Effector memory CD8-positive, alpha-beta T cell (primary cell): ENCODE data around the gene IFNGR2.
"Not testable (repeated sequence)": the region's sequence is repeated elsewhere in the genome, so short reads cannot be mapped to it uniquely, and the experiment has no call there.

Source experiments
- ATAC-seq: fragments of 150-1000 bp; cut with Tn5 transposase; replicated peaks from 2 replicates; pipeline ENCODE4 v1.10.0; 2021; ENCODE audit warnings: mild to moderate bottlenecking, moderate library complexity
- DNase-seq, 3 experiments: peaks; one replicate each; pipeline ENCODE4 v3.0.0; 2021
- H3K27ac Mint-ChIP-seq, 2 donors: one replicate each; pipeline ENCODE4 v1.8.0; 2022; ENCODE audit warnings: mild to moderate bottlenecking in 2 of 2, mixed read lengths in 2 of 2, moderate library complexity in 2 of 2
- H3K27me3 Mint-ChIP-seq, 2 donors: one replicate each; pipeline ENCODE4 v1.8.0; 2022; ENCODE audit warnings: mixed read lengths in 2 of 2
- H3K36me3 Mint-ChIP-seq: one replicate; pipeline ENCODE4 v1.8.0; 2022; ENCODE audit warnings: mild to moderate bottlenecking, moderate library complexity, mixed read lengths; ENCODE audit not compliant: insufficient read depth
- H3K4me1 Mint-ChIP-seq, 2 donors: one replicate each; pipeline ENCODE4 v1.8.0; 2022; ENCODE audit warnings: low read depth in 2 of 2, mixed read lengths in 2 of 2
- H3K4me3 Mint-ChIP-seq, 2 donors: one replicate each; pipeline ENCODE4 v1.8.0; 2022; ENCODE audit warnings: mild to moderate bottlenecking in 2 of 2, mixed read lengths in 2 of 2, moderate library complexity in 2 of 2
- H3K9me3 Mint-ChIP-seq, 2 donors: one replicate each; pipeline ENCODE4 v1.8.0; 2022; ENCODE audit warnings: mixed read lengths in 2 of 2
- total RNA-seq, 9 experiments: gene quantifications; one replicate each; lab custom pipeline; 2026; lab: John Stamatoyannopoulos, UW

The IFNGR2 gene
- total RNA-seq, result 0.75 to 27.2 (median 11.9) reads per million in 9 experiments

- Mint-ChIP-seq H3K27ac (no peak within 1 kb of the TSS), H3K36me3 (peaks cover 9% of the 10 kb centered on the region), H3K27me3 (peaks cover 33 to 69% of the 10 kb centered on the region in 2 donors), H3K4me1 (peaks cover 0 to 8% of the 10 kb centered on the region in 2 donors), H3K9me3 (no peaks in the 10 kb centered on the region), H3K4me3 (peak within 1 kb of the TSS; percentile 63 to 73)
- peak; percentile 69 for ATAC-seq
- DNase-seq, result peak in 1 of 3 experiments; percentile 21
Observed at GRCh38 chr21:33403128-33403785, at the start of gene IFNGR2. IFNGR2 (plus strand) TSS chr21:33403413; CDS start chr21:33403544, 131 bp downstream.

- ATAC-seq (no peak), DNase-seq (no peak)
- Mint-ChIP-seq H3K36me3 (peaks cover 25% of the 10 kb centered on the region), H3K27me3 (no peaks in the 10 kb centered on the region), H3K4me1 (no peaks in the 10 kb centered on the region), H3K4me3 (no peak overlapping the region), H3K27ac (peak overlapping the region in 1 of 2 donors; percentile 36), H3K9me3 (no peaks in the 10 kb centered on the region)
Observed at GRCh38 chr21:33355355-33355754, 47.9 kb upstream of the IFNGR2 start.

- no peak overlapping the region for H3K27ac Mint-ChIP-seq
- no peaks in the 10 kb centered on the region for H3K27me3 Mint-ChIP-seq
Observed at GRCh38 chr21:33355996-33356395, 47.2 kb upstream of the IFNGR2 start.

DNA sequence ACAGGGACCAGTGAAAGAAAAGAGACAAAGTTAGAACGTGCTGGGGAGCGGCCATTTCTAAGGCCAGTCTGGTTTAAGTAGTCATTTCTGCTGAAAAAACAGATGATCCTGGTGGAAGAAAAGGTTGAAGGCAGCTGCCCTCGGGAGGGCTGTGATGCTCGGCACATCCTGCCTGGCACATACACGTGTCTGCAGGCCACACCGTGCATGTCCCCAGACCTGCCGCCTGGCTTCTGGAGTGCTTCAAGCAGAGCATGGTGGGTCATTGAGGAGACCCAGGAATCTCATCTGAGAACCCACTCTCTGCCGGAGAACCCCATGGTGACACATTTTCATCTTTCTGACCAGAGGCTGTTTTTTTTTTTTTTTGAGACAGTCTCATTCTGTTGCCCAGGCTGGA lies 46.0 kb upstream of the IFNGR2 start:
- Mint-ChIP-seq H3K27me3 (no peaks in the 10 kb centered on the region), H3K4me3 (no peak overlapping the region), H3K9me3 (no peaks in the 10 kb centered on the region), H3K36me3 (peaks cover 26% of the 10 kb centered on the region), H3K27ac (no peak overlapping the region), H3K4me1 (peaks cover 13% of the 10 kb centered on the region in 2 donors)
- ATAC-seq (no peak), DNase-seq (no peak)

More at GRCh38 chr21:33355996-33356395, 47.2 kb upstream of the IFNGR2 start:
- H3K9me3 Mint-ChIP-seq, result no peaks in the 10 kb centered on the region
- ATAC-seq, result no peak
- peaks cover 4 to 5% of the 10 kb centered on the region in 2 donors for H3K4me1 Mint-ChIP-seq
- DNase-seq, result no peak
- H3K36me3 Mint-ChIP-seq, result peaks cover 23% of the 10 kb centered on the region
- H3K4me3 Mint-ChIP-seq, result no peak overlapping the region

- H3K4me1 Mint-ChIP-seq, result peaks cover 14% of the 10 kb centered on the region in 2 donors
- H3K36me3 Mint-ChIP-seq, result peaks cover 22% of the 10 kb centered on the region
- ATAC-seq, result no peak
- no peaks in the 10 kb centered on the region for H3K27me3 Mint-ChIP-seq
- H3K27ac Mint-ChIP-seq, result no peak overlapping the region
- H3K4me3 Mint-ChIP-seq, result no peak overlapping the region
- no peaks in the 10 kb centered on the region for H3K9me3 Mint-ChIP-seq
- DNase-seq, result no peak
Observed at GRCh38 chr21:33359446-33359845, 43.8 kb upstream of the IFNGR2 start.

GRCh38 chr21:33360281-33360680 lies 42.9 kb upstream of the IFNGR2 start:
- no peak overlapping the region for H3K27ac Mint-ChIP-seq
- H3K9me3 Mint-ChIP-seq, result no peaks in the 10 kb centered on the region
- H3K27me3 Mint-ChIP-seq, result no peaks in the 10 kb centered on the region
- peaks cover 14% of the 10 kb centered on the region in 2 donors for H3K4me1 Mint-ChIP-seq
- DNase-seq (no peak), ATAC-seq (no peak)
- peaks cover 16% of the 10 kb centered on the region for H3K36me3 Mint-ChIP-seq
- no peak overlapping the region for H3K4me3 Mint-ChIP-seq

- Mint-ChIP-seq H3K4me1 (peaks cover 14% of the 10 kb centered on the region in 2 donors), H3K27me3 (no peaks in the 10 kb centered on the region), H3K4me3 (peak overlapping the region; percentile 67 to 83), H3K9me3 (no peaks in the 10 kb centered on the region), H3K36me3 (peaks cover 16% of the 10 kb centered on the region), H3K27ac (peak overlapping the region; percentile 67 to 91)
- peak; percentile 73 for ATAC-seq
- peak; percentile 81 to 82 (median 82) for DNase-seq
Observed at GRCh38 chr21:33360881-33361602, 42.2 kb upstream of the IFNGR2 start.

- Mint-ChIP-seq H3K4me1 (peaks cover 14% of the 10 kb centered on the region in 2 donors), H3K27ac (peak overlapping the region; percentile 67 to 91), H3K36me3 (peaks cover 12% of the 10 kb centered on the region), H3K27me3 (no peaks in the 10 kb centered on the region), H3K9me3 (peaks cover 0 to 7% of the 10 kb centered on the region in 2 donors), H3K4me3 (peak overlapping the region; percentile 67 to 83)
- DNase-seq (peak; percentile 58 to 70 (median 66)), ATAC-seq (peak; percentile 76)
Observed at GRCh38 chr21:33362044-33362555, 41.1 kb upstream of the IFNGR2 start.

- DNase-seq, ATAC-seq, H3K27me3 Mint-ChIP-seq, H3K27ac Mint-ChIP-seq, H3K4me3 Mint-ChIP-seq: not testable (repeated sequence)
- H3K36me3 Mint-ChIP-seq, result peaks cover 12% of the 10 kb centered on the region
- peaks cover 14% of the 10 kb centered on the region in 2 donors for H3K4me1 Mint-ChIP-seq
- H3K9me3 Mint-ChIP-seq, result peaks cover 2 to 12% of the 10 kb centered on the region in 2 donors
Observed at GRCh38 chr21:33363911-33364609, 39.2 kb upstream of the IFNGR2 start.

DNA sequence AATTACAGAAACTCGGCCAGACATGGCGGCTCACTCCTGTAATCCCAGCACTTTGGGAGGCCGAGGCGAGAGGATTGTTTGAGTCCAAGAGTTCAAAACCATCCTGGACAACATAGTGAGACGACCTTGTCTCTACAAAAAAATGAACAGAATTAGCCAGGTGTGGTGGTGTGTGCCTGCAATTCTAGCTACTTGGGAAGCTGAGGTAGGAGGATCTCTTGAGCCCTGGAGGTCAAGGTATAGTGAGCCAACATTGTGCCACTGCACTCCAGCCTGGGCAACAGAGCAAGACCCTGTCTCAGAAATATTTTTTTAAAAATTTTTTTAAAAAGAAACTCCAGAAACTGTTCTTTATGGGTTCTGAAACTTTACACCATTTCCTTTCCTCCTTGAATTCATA lies 38.4 kb upstream of the IFNGR2 start:
- H3K27ac Mint-ChIP-seq, result no peak overlapping the region
- no peak overlapping the region for H3K4me3 Mint-ChIP-seq
- DNase-seq (no peak), ATAC-seq (no peak)
- H3K27me3 Mint-ChIP-seq, result no peaks in the 10 kb centered on the region
- H3K9me3 Mint-ChIP-seq, result peaks cover 2 to 12% of the 10 kb centered on the region in 2 donors
- H3K36me3 Mint-ChIP-seq, result peaks cover 12% of the 10 kb centered on the region
- H3K4me1 Mint-ChIP-seq, result peaks cover 14% of the 10 kb centered on the region in 2 donors

GRCh38 chr21:33367309-33367973 lies 35.8 kb upstream of the IFNGR2 start:
- no peak overlapping the region for H3K4me3 Mint-ChIP-seq
- H3K27me3 Mint-ChIP-seq, result peaks cover 8 to 18% of the 10 kb centered on the region in 2 donors
- DNase-seq (no peak), ATAC-seq (no peak)
- no peak overlapping the region for H3K27ac Mint-ChIP-seq
- no peaks in the 10 kb centered on the region for H3K36me3 Mint-ChIP-seq
- no peaks in the 10 kb centered on the region for H3K4me1 Mint-ChIP-seq
- H3K9me3 Mint-ChIP-seq, result peaks cover 2 to 12% of the 10 kb centered on the region in 2 donors

GRCh38 chr21:33368124-33368523 lies 35.1 kb upstream of the IFNGR2 start:
- Mint-ChIP-seq H3K27me3 (peaks cover 8 to 23% of the 10 kb centered on the region in 2 donors), H3K9me3 (peaks cover 2 to 12% of the 10 kb centered on the region in 2 donors), H3K27ac (no peak overlapping the region), H3K4me3 (no peak overlapping the region), H3K4me1 (no peaks in the 10 kb centered on the region), H3K36me3 (no peaks in the 10 kb centered on the region)
- no peak for DNase-seq
- no peak for ATAC-seq

DNA sequence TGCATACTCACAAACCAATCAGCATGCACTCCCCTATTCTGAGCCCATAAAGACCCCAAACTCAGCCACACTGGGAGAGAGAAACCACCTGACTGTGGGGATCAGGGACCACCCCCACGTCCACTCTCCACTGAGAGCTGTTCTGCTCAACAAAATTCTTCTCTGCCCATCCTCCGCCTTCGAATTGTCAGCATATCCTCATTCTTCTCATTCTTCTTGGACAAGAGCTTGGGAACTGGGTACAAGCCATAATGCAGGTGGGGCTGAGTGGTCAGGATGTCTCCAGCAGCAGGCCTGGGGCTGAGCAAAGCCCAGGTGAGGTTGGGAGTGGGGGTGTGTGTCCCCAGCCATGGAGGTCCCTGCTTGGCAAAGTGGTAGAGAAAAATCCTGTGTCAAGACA lies 34.6 kb upstream of the IFNGR2 start:
- DNase-seq, result no peak
- no peaks in the 10 kb centered on the region for H3K4me1 Mint-ChIP-seq

More for the DNA sequence above, 34.6 kb upstream of the IFNGR2 start:
- Mint-ChIP-seq H3K27ac (no peak overlapping the region), H3K27me3 (peaks cover 8 to 26% of the 10 kb centered on the region in 2 donors), H3K9me3 (peaks cover 2 to 12% of the 10 kb centered on the region in 2 donors), H3K36me3 (no peaks in the 10 kb centered on the region), H3K4me3 (no peak overlapping the region)
- ATAC-seq, result no peak
